Endometrium (tissue), 2 donors: ENCODE data around the gene HIVEP1.
A peak's percentile ranks its signal among the peaks of the same experiment; 100 is the strongest.
"Not testable (repeated sequence)": the region's sequence is repeated elsewhere in the genome, so short reads cannot be mapped to it uniquely, and the experiment has no call there.

ENCODE experiments used
- FAIRE-seq: peaks from 2 replicates; lab custom pipeline; 2012; peaks lifted over from hg19 to GRCh38; lab: Jason Lieb, UNC
- donor health status: control.
- donor health status: control.

Gene HIVEP1

GRCh38 chr6:12119085-12119588 is 107.0 kb downstream of the HIVEP1 start:
- no peak for FAIRE-seq

GRCh38 chr6:12125396-12125795 is 113.3 kb downstream of the HIVEP1 start:
- FAIRE-seq: no peak

- FAIRE-seq: no peak
Observed at GRCh38 chr6:12126051-12126450, 113.9 kb downstream of the HIVEP1 start.

- FAIRE-seq: no peak
Observed at GRCh38 chr6:12129523-12129922, 117.4 kb downstream of the HIVEP1 start.

- FAIRE-seq: no peak
Observed at GRCh38 chr6:12132351-12133222, 120.5 kb downstream of the HIVEP1 start.

- no peak for FAIRE-seq
Observed at GRCh38 chr6:12134581-12134980, 122.5 kb downstream of the HIVEP1 start.

- FAIRE-seq: no peak
Observed at GRCh38 chr6:12134991-12135390, 122.9 kb downstream of the HIVEP1 start.

GRCh38 chr6:12136905-12137304 is 124.8 kb downstream of the HIVEP1 start:
- FAIRE-seq: no peak

- FAIRE-seq: peak; percentile 37
Observed at GRCh38 chr6:12137480-12137879, 125.4 kb downstream of the HIVEP1 start.

- no peak for FAIRE-seq
Observed at GRCh38 chr6:12138381-12138780, 126.3 kb downstream of the HIVEP1 start.

GRCh38 chr6:12138936-12139335 is 126.8 kb downstream of the HIVEP1 start:
- FAIRE-seq: no peak

- no peak for FAIRE-seq
Observed at GRCh38 chr6:12147557-12148316, 135.6 kb downstream of the HIVEP1 start.

- no peak for FAIRE-seq
Observed at GRCh38 chr6:12148317-12148801, 136.2 kb downstream of the HIVEP1 start.

GRCh38 chr6:12148841-12149240 is 136.7 kb downstream of the HIVEP1 start:
- no peak for FAIRE-seq

- FAIRE-seq: no peak
Observed at GRCh38 chr6:12149944-12150510, 137.9 kb downstream of the HIVEP1 start.

- FAIRE-seq: no peak
Observed at GRCh38 chr6:12150812-12151432, 138.8 kb downstream of the HIVEP1 start.

- no peak for FAIRE-seq
Observed at GRCh38 chr6:12151433-12151820, 139.3 kb downstream of the HIVEP1 start.

- FAIRE-seq: no peak
Observed at GRCh38 chr6:12152023-12152970, 140.2 kb downstream of the HIVEP1 start.

GRCh38 chr6:12155769-12156168 is 143.7 kb downstream of the HIVEP1 start:
- not testable (repeated sequence) for FAIRE-seq

- FAIRE-seq: no peak
Observed at GRCh38 chr6:12158686-12159415, 146.7 kb downstream of the HIVEP1 start.
